NCI-H187 (cell line): ENCODE results near the gene SMAD3.

Source experiments
- DNase-seq, 2 experiments: peaks; one replicate each; lab custom pipeline; 2025; lab: John Stamatoyannopoulos, UW

SMAD3 gene

GRCh38 chr15:67199881-67200763 lies 134.7 kb downstream of the SMAD3 start:
- DNase-seq: no peak

- DNase-seq: no peak
Observed at GRCh38 chr15:67201136-67201535, 135.7 kb downstream of the SMAD3 start.

- no peak for DNase-seq
Observed at GRCh38 chr15:67202091-67202490, 136.7 kb downstream of the SMAD3 start.

GRCh38 chr15:67202991-67203390 lies 137.6 kb downstream of the SMAD3 start:
- no peak for DNase-seq

- no peak for DNase-seq
Observed at GRCh38 chr15:67207555-67208207, 142.3 kb downstream of the SMAD3 start.

GRCh38 chr15:67208396-67208795 lies 143.0 kb downstream of the SMAD3 start:
- DNase-seq: no peak

- DNase-seq: no peak
Observed at GRCh38 chr15:67210555-67211168, 145.3 kb downstream of the SMAD3 start.

GRCh38 chr15:67212684-67213367 lies 147.4 kb downstream of the SMAD3 start:
- DNase-seq: no peak

GRCh38 chr15:67215102-67215501 lies 149.7 kb downstream of the SMAD3 start:
- no peak for DNase-seq

- no peak for DNase-seq
Observed at GRCh38 chr15:67216859-67217258, 151.5 kb downstream of the SMAD3 start.

GRCh38 chr15:67218428-67218827 lies 153.0 kb downstream of the SMAD3 start:
- no peak for DNase-seq

- DNase-seq: no peak
Observed at GRCh38 chr15:67219288-67219687, 153.9 kb downstream of the SMAD3 start.

- no peak for DNase-seq
Observed at GRCh38 chr15:67224889-67225288, 159.5 kb downstream of the SMAD3 start.

- no peak for DNase-seq
Observed at GRCh38 chr15:67225336-67225735, 159.9 kb downstream of the SMAD3 start.

- no peak for DNase-seq
Observed at GRCh38 chr15:67227431-67227830, 162.0 kb downstream of the SMAD3 start.

- DNase-seq: no peak
Observed at GRCh38 chr15:67227846-67228245, 162.4 kb downstream of the SMAD3 start.

GRCh38 chr15:67228286-67228685 lies 162.9 kb downstream of the SMAD3 start:
- no peak for DNase-seq

- no peak for DNase-seq
Observed at GRCh38 chr15:67230504-67230903, 165.1 kb downstream of the SMAD3 start.

- DNase-seq: no peak
Observed at GRCh38 chr15:67232591-67232990, 167.2 kb downstream of the SMAD3 start.

GRCh38 chr15:67240235-67241131 lies 175.1 kb downstream of the SMAD3 start:
- no peak for DNase-seq

- DNase-seq: no peak
Observed at GRCh38 chr15:67241132-67241855, 175.9 kb downstream of the SMAD3 start.
